Ovary (tissue), 9 donors: ENCODE data around the gene PPM1A. TPM values are rescaled to one million over a fixed set of nuclear protein-coding genes. Genes with fewer than 3 reads are reported as not detected.

Experiments
- DNase-seq, 5 donors: peaks; one replicate each; pipeline ENCODE4 v3.0.0-alpha.2; 2019 to 2020
- H3K27ac ChIP-seq, 2 donors: fragments of 200-600 bp; one replicate each; pipeline versions ENCODE4 v1.5.1 to v1.8.0; 2019 to 2022
- H3K27me3 ChIP-seq: fragments of 200-600 bp; one replicate; pipeline ENCODE4 v1.8.0; 2022
- H3K36me3 ChIP-seq: fragments of 200-600 bp; sonication (generic); one replicate; pipeline ENCODE4 v1.5.1; 2019
- H3K4me1 ChIP-seq: one replicate; pipeline ENCODE4 v1.8.1; 2013; ENCODE audit warnings: mild to moderate bottlenecking, moderate library complexity; ENCODE audit not compliant: insufficient read depth
- H3K4me3 ChIP-seq: fragments of 200-600 bp; sonication (generic); one replicate; pipeline ENCODE4 v1.5.1; 2017
- H3K9me3 ChIP-seq, 2 donors: fragments of 200-600 bp in 1 of 2; sonication (generic) in 1 of 2; one replicate each; pipeline versions ENCODE4 v1.5.1 to v1.8.1; 2013 to 2019; ENCODE audit warnings: mild to moderate bottlenecking in 1 of 2, moderate library complexity in 1 of 2
- EP300 ChIP-seq: sonication (generic); formaldehyde crosslinking; IDR thresholded peaks from one replicate; pipeline ENCODE4 v1.6.1; 2017; ENCODE audit warnings: antibody characterized with exemption
- POLR2A ChIP-seq: fragments of 450-650 bp; IDR thresholded peaks from one replicate; pipeline ENCODE4 v1.6.1; 2017; ENCODE audit warnings: antibody characterized with exemption, mild to moderate bottlenecking, moderate library complexity
- WGBS, 3 donors: extraction: QIAGEN DNeasy Blood & Tissue Kit in 1 of 3; methylation state at CpG; one replicate each; pipeline versions ENCODE4 v1.1.5 to v1.1.7; 2013 to 2017; 5-methylcytosine and 5-hydroxymethylcytosine counted together
- intact Hi-C, 4 donors: fragments of 100-400 bp; cut with DNase I; formaldehyde crosslinking; loops; one replicate each; pipeline versions ENCODE4 v1.11.0 to v1.15.1; 2022 to 2023
- polyA plus RNA-seq, 2 donors: library from polyadenylated mRNA; stranded (reverse); fragments of 200-250 nt in 1 of 2; fragments of 350-450 nt in 1 of 2; fragmentation: Illumina TruSeq in 1 of 2; extraction: RNeasy Lipid Tissue Mini Kit (QIAGEN cat#74804) in 1 of 2; gene quantifications; one replicate each; pipeline ENCODE4 v1.2.3, GENCODE V29; 2013 to 2014
- total RNA-seq, 7 donors: library from RNA; depleted of rRNA in 2 of 7; stranded (reverse); fragments of >200 nt in 2 of 7; fragmentation: NEBNext Ultra II Directional in 3 of 7; extraction: Animal tissue kit (Norgen Biotek cat#: 25700) in 3 of 7; gene quantifications; one replicate each; pipeline versions ENCODE4 v1.1.0 to v1.2.4, GENCODE V29; 2016 to 2023
- TF ChIP-seq, protein P1 (sequence below), 3 donors: fragments of 450-650 bp in 2 of 3; fragments of 200-600 bp in 1 of 3; IDR thresholded peaks; one replicate each; pipeline versions ENCODE4 v1.5.1 to v1.8.0; 2016 to 2022; ENCODE audit warnings: antibody characterized with exemption in 3 of 3, mild to moderate bottlenecking in 1 of 3
- donor health status: DM: no; HTN: no; CAD: no; lungs with moderate emphysema.
- donor health status: DM: no; HTN: no; CAD: no.
- donor health status: Bipolar disorder and iron deficiency.
- donor health status: DM: yes; HTN: yes; CAD: no.
- donor health status: DM: no; HTN: no; CAD: no.
- donor health status: DM: yes; HTN: yes; CAD: no.

PPM1A gene
- total and polyA plus RNA-seq, 9 donors: 15.0 to 44.7 (median 38.5) TPM

GRCh38 chr14:60277605-60278190 is 28.7 kb downstream of the PPM1A start:
- no peaks in the 10 kb centered on the region for H3K36me3 ChIP-seq
- H3K9me3 ChIP-seq: no peaks in the 10 kb centered on the region
- peaks cover 7% of the 10 kb centered on the region for H3K4me1 ChIP-seq
- H3K27me3 ChIP-seq: no peaks in the 10 kb centered on the region
- H3K27ac ChIP-seq: no peak overlapping the region
- no peak for DNase-seq
- no peak overlapping the region for H3K4me3 ChIP-seq
- intact Hi-C loops: no loop called here
- TF ChIP-seq POLR2A: no peak
- TF ChIP-seq, protein P1, sequence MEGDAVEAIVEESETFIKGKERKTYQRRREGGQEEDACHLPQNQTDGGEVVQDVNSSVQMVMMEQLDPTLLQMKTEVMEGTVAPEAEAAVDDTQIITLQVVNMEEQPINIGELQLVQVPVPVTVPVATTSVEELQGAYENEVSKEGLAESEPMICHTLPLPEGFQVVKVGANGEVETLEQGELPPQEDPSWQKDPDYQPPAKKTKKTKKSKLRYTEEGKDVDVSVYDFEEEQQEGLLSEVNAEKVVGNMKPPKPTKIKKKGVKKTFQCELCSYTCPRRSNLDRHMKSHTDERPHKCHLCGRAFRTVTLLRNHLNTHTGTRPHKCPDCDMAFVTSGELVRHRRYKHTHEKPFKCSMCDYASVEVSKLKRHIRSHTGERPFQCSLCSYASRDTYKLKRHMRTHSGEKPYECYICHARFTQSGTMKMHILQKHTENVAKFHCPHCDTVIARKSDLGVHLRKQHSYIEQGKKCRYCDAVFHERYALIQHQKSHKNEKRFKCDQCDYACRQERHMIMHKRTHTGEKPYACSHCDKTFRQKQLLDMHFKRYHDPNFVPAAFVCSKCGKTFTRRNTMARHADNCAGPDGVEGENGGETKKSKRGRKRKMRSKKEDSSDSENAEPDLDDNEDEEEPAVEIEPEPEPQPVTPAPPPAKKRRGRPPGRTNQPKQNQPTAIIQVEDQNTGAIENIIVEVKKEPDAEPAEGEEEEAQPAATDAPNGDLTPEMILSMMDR (IDR thresholded peaks at IDR 0.05): no peak
- no peak for TF ChIP-seq EP300
- WGBS, 3 donors: 82 to 92% (median 84%) methylated on average over 2 of the region's 2 CpGs

DNA sequence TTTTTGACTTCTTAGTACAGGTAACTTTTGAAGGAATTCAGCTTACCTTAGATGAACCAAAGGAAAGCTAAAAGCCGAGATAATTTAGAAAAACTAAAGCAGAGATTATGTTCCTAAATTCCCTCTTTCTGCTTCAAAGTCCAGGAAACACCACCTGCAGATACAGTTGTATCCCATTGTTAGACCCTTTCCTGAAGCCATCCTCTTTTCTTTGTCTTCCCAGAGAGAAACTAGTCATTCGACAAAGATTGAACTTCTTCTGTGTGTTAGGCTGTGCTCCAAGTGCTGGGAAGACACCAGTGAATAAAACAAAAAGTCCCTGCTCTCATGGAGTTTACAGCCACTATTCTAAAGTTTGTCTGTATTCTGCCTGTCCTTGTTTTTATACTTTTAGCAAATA is 29.3 kb downstream of the PPM1A start:
- no peaks in the 10 kb centered on the region for H3K9me3 ChIP-seq
- H3K27me3 ChIP-seq: no peaks in the 10 kb centered on the region
- peaks cover 7% of the 10 kb centered on the region for H3K4me1 ChIP-seq
- H3K27ac ChIP-seq: no peak overlapping the region
- DNase-seq: no peak
- 59 to 66% (median 64%) methylated on average over 2 of the region's 2 CpGs for WGBS, 3 donors
- no peak overlapping the region for H3K4me3 ChIP-seq
- TF ChIP-seq, protein P1 (IDR thresholded peaks at IDR 0.05): no peak
- no peak for TF ChIP-seq EP300
- no peak for TF ChIP-seq POLR2A
- no peaks in the 10 kb centered on the region for H3K36me3 ChIP-seq
- intact Hi-C loops: no loop called here

DNA sequence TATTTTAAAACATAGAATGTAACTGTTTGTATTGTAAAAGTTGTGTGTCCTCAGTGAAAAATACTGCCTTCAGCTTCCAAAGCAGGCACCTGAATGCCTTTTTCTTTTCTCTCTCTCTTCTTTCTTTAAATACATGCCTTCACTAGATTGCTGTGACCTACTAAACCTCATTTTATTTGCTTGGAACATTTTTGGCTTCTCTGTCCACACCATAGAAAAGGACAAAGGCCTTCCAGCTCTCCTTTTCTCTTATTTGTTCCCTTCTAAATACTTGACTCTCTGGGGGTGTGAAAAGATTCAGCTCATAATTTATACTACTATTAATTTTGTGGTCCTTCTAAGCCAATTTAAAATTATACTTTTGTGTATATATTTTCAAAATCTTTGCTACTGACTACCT is 38.4 kb downstream of the PPM1A start:
- Histone ChIP-seq H3K36me3 (no peaks in the 10 kb centered on the region), H3K4me3 (no peak overlapping the region), H3K9me3 (no peaks in the 10 kb centered on the region), H3K4me1 (no peaks in the 10 kb centered on the region), H3K27ac (no peak overlapping the region), H3K27me3 (no peaks in the 10 kb centered on the region)
- no peak for DNase-seq
- intact Hi-C loops: no loop called here
- TF ChIP-seq EP300: no peak
- TF ChIP-seq POLR2A: no peak
- TF ChIP-seq, protein P1 (IDR thresholded peaks at IDR 0.05): no peak

DNA sequence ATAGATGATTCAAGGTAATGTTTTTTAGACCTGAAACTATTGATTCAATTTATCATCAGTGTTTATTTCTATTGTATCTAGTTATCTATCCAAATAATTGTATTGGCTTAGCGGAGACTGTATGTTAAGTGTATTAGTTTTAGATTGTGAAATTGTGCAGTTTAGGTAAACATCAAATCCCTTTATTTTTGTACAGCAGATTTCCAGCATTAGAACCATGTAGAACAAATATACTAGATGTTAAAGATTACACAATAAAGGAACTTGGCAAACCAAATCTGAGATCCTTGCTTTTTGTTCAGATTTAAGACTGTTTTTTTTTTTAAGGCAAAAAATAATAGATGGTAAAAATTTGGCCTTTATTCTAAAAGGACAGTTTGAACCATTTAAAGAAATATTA is 39.3 kb downstream of the PPM1A start:
- no peak overlapping the region for H3K27ac ChIP-seq
- intact Hi-C loops: no loop called here
- no peaks in the 10 kb centered on the region for H3K36me3 ChIP-seq
- no peak for DNase-seq
- no peaks in the 10 kb centered on the region for H3K9me3 ChIP-seq
- H3K27me3 ChIP-seq: no peaks in the 10 kb centered on the region
- H3K4me3 ChIP-seq: no peak overlapping the region
- TF ChIP-seq POLR2A (no peak), EP300 (no peak)
- TF ChIP-seq, protein P1 (IDR thresholded peaks at IDR 0.05): no peak
- no peaks in the 10 kb centered on the region for H3K4me1 ChIP-seq
- WGBS, 3 donors: 97 to 98% (median 97%) methylated on average over 1 of the region's 1 CpG
